HG03139 (cell line): ENCODE results near the gene TXNRD1.
"Not testable (repeated sequence)": the region's sequence is repeated elsewhere in the genome, so short reads cannot be mapped to it uniquely, and the experiment has no call there.

ENCODE experiments used
- ATAC-seq: cut with Tn5 transposase; IDR thresholded peaks from one replicate; pipeline ENCODE4 v1.9.1; 2021; ENCODE audit not compliant: unreplicated experiment

The TXNRD1 gene

DNA sequence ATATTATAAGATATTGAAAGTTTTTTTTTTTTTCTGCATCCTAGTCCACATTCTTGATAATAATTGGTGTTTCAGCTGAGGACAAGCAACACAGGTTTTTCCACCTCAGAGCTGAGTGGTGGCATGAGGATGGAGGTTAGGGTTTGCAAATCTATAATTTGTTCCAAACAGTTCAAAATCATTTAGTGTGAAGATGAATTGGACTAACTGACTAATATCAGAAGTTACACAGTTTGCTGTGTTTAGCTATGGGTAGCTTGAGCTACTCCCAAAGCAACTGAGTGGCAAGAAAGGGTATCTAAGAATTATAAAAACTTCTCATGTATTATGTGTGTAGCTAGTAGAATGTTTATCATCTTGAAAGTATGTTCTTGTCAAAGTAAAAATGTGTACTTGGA lies 105.0 kb downstream of the TXNRD1 start:
- ATAC-seq = no peak

DNA sequence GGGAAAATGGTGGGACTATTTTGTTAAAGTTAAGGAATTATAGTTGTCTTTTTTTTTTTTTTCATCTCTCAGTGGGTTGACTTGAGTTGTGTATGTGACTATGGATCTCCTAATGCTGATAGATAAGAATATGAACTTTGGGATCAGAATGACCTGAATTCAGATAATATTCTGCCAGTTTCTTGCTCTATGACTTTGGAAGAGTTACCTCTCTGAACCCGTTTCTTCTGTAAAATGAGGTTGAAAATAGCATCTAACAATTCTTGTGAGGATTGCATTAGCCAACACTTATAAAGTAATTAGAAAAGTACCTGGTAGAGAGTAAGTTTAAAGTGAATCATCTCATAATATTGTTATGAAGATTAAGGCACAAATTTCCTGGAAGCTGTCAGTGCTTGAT lies 106.4 kb downstream of the TXNRD1 start:
- ATAC-seq = no peak

DNA sequence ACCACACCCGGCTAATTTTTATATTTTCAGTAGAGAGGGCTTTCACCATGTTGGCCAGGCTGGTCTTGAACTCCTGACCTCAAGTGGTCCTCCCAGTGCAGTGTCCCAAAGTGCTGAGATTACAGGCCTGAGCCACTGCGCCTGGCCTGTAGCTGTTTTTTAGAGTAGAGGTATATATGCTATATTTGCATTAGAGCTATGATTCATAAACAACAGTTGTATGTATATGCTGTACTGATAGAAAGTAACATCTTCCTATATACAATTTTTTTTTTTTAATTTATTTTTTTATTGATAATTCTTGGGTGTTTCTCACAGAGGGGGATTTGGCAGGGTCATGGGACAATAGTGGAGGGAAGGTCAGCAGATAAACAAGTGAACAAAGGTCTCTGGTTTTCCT lies 107.0 kb downstream of the TXNRD1 start:
- ATAC-seq = not testable (repeated sequence)

DNA sequence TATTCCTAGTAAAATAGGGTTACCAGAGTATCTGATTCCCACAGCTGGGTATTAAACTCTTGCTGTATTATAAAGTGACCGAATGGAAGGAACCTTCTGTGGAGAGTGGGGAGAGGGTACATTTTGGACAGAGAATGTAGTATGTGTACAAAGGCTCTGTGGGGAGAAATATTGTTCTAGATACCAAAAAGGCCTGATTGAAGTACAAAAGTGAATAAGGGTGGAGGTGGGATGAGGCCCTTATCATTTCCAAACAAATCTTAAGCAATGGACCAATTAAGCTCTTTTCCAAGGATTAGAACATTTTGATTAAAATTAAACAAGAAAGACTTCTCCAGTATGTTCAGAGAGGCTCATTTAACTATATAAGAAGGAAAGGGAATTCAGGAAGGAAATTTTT lies 108.3 kb downstream of the TXNRD1 start:
- ATAC-seq = no peak

DNA sequence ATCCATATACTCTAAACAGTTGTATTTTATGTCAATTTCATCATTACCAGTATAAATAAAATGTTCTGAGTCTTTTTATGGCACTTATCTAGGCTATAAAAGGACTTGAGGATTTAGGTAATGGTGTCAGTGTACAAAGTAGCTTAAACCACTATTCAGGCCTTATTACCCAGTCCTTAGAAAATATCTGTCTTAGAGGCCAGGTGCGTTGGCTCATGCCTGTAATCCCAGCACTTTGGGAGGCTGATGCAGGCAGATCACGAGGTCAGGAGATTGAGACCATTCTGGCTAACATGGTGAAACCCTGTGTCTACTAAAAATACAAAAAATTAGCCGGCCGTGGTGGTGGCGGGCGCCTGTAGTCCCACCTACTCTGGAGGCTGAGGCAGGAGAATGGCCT lies 112.7 kb downstream of the TXNRD1 start:
- ATAC-seq = not testable (repeated sequence)

DNA sequence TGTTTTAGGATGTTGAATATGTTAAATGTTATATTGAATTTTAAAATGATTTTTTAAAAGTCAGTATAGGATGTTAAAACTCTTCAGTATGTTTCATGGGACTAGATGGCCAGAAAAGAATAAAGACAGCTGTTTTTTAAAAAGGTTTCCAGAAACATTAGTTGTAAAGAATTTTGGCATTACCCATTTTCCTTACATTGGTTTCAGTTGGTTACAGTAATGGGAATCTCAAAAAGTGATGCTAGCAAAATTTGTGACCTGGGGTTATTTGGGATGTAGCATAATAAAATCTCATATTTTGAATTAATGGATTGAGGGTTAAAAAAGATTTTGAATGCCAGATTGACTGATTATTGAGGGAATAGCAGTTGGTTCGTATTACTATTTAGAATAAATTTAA lies 113.2 kb downstream of the TXNRD1 start:
- no peak for ATAC-seq

DNA sequence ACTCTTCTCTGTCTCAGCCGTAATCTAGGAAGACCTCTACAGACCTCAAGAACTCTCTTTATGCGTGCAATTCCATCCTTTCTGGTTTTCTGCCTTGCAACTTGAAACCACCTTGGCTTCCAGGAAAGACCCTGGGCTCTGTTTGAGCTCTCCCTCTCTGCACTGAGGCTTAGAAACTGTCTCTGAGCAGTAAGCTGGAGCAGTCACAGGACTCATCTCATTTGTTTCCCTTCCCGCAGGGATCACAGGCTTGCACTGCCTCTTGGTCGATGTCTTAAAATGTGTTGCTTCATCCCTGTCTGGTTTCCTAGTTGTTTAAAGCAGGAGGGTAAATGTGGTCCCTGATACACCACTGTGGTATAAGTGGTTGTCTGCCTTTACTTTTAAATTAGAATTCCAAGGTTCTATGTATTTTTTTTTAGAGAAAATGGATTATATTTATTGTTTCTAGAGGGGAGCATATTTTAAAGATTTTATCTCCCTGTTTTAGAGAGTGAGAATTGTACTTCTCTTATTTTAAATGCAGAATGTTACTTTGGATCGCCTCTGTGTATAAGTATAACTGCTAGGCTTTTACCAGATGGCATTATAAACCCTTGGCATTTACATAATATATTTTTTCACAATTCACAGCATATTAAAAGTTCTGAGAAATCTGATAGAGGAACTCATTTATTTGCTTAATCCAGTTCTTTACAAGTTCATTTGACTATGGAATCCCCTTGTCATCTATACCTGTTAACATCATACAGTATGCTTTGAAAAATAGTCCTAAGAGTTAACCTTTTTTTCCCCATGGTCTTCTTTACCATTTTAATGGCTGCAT lies 114.3 kb downstream of the TXNRD1 start:
- no peak for ATAC-seq

DNA sequence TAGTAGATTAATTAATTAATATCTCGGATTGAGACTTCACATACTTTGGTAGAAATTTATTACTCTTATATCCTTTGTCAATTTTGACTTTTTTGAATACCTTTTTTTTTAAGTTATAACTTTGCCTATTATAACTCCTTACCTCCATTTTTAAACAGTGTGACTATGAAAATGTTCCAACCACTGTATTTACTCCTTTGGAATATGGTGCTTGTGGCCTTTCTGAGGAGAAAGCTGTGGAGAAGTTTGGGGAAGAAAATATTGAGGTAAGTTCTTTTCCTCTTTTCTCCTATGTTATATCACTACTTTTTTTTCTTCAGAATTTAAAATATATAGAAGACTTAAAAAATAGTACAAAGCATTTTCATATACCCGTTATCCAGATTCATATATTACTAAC lies 115.8 kb downstream of the TXNRD1 start:
- no peak for ATAC-seq

DNA sequence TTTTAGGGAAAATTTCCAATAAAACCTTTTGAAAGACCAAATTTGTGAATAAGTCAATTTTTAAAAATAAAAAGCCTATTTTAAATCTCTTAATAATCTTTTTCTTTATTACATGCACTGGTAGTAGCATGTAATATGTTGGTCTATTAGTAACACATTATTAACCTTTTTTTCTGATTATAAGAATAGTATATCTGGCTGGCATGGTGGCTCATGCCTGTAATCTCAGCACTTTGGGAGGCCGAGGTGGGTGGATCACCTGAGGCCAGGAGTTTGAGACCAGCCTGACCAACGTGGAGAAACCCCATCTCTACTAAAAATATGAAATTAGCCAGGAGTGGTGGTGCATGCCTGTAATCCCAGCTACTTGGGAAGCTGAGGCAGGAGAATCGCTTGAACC lies 116.7 kb downstream of the TXNRD1 start:
- ATAC-seq = not testable (repeated sequence)

DNA sequence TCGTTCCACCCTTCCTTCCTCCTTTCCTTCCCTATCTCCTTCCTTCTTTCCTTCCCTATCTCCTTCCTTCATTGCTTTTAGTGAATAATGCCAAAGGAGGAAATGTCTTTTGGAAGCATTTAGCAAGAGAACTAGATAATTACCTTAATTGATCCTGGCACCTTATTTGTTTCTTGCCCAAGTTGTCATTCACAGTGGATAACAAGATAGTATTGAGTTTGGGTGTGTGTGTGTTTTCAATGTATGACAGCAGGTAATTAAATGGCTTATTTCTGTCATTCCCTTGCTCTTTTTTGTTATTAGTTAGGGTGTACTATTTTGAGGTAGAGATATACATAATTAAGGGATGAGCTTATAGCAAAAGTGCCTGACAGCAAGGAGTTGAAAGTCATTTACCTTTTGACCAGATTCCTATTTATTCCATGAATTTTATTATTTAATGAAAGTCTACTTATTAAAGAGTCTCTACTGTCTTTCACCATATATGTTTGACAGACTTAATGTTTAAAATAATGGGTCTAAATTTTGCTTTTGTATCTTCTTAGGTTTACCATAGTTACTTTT lies 118.2 kb downstream of the TXNRD1 start:
- no peak for ATAC-seq

DNA sequence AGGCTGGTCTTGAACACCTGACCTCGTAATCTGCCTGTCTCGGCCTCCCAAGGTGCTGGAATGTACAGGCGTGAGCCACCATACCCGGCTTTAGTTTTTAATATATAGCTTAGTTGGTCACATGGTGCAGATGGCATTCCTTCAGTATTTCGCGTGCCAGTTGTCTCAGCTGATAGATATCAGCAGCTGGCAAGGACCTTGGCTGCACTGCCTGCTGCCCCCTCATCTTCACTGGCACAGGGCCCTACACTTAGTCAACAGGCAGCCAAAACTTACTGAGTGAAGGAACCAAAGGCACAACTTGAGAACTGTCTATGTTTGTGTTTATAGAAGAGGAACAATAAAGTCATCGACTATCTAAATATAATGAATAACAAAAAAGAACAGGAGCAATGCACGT lies 119.0 kb downstream of the TXNRD1 start:
- no peak for ATAC-seq

DNA sequence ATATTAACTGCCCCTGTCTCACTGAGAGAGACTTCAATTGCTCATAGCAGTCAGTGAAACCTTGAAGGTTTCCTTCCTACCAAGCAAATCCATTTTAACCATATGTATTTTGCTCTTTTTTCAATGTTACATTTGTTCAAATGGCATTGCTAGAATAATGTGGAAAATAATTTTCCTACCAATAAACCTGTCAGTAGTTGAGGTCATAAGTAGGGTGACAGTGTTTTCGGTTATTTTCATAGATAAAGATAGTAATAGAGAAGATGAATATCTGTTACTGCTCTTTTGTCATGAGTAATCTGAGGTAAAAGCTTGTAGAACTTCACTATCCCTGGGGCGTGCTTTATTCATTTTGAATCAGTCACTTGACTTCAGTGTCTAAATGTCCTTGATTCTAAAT lies 120.5 kb downstream of the TXNRD1 start:
- no peak for ATAC-seq

DNA sequence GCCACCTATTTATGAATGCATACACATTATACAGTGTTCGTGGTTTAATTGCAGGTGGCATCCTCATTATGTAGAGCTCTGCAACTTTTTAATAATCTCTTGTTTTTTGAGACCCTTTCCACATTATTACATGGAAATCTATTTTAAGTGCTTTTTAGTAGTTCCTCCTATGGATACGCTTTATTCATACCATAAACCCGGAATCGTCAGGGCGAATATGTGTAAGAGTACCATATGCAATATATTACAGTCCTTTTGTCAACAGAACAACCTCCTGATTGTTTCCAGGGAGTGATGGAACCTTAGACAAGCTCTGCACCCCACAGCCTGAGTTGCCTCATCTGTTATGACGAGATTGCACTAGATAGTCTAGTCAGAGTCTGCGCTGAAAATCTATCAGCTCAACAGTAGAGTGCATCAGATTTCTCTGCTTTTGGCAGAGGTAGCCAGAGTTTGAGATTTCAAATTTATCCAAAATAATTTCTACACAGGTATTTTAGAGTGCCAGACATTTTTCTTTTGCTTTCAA lies 121.5 kb downstream of the TXNRD1 start:
- no peak for ATAC-seq

DNA sequence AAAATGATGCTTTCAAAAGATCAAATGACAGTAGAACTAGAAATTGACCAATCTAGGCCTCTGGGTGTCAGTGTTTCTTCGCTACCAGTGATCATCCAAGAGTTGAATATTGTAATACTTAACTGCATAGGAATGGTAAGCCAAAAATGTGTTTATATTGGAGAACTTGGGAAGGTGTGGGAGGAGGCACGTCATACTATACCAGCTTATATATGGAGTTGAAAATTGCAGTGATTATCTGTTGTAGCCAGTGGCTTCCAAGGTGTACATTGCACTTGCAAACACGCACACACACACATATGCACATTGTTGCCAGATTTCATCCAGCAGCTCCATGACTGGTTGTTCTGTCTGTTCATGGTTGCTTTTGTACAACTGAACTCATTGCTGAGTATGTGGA lies 124.1 kb downstream of the TXNRD1 start:
- ATAC-seq = no peak

DNA sequence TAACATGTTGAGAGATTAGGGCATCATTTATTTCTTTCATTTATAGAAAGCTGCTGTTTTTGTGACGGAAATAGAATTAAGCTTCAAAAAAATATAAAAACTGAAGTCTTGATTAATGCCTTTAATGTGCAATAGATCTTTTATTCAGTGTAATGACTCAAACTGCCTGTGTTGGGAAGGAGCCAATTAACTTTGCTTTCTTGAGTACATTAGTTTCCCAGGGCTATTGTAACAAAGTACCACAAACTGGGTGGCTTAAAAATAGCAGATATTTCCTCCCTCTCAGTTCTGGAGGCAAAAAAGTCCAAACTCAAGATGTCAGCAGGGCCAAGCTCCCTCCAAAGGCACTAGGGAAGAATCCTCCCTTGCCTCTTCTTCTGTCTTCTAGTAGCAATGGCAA lies 124.6 kb downstream of the TXNRD1 start:
- no peak for ATAC-seq

DNA sequence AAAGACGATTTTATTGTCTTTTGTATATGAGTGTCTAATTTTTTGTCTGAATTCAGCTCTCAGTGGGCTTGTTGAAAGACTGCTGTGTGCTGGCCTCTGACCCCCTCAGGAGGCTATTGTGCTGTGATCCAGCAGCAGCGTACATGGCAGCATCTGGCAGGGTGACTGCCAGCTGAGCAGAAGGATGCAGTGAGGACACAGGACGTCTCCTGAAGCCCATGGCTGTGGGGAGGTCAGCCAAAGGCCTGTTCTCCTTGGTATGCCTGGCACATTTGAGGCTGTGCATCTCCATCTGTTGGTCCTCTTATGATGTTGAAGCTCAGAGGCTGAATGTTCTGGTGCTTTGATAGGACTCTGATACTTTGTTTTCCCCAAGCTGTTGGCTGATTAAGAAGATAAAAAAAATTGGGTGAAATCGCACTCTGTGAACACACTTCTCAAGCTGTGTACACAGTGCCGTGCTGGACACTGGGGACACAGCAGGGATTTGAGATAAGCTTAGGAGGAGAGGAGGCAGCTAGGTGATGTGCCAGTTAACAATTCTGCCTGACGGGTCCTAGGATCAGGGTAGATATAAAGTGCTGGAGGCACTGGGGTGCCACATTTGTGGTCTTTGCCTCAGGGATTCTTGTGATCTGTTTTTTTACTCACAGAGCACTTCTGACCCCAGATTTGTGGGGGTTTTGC lies 125.5 kb downstream of the TXNRD1 start:
- ATAC-seq = no peak

DNA sequence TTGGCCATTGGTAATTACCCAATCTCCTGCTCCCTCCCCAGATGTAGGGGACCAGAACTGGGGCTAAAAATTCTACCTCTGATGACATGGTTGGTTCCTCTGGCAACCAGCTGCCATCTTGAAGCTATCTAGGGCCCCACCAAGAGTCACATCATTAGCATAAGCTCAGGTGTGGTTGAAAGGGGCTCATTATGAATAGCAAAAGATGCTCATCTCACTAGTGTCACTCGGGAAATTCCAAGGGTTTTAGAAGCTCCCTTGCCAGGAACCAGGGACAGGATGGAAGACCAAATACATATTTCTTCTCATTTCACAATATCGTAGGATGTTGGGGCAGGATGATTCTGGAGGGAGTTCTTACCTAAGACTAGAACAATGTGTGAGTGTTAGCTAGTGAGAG lies 126.6 kb downstream of the TXNRD1 start:
- ATAC-seq = no peak

DNA sequence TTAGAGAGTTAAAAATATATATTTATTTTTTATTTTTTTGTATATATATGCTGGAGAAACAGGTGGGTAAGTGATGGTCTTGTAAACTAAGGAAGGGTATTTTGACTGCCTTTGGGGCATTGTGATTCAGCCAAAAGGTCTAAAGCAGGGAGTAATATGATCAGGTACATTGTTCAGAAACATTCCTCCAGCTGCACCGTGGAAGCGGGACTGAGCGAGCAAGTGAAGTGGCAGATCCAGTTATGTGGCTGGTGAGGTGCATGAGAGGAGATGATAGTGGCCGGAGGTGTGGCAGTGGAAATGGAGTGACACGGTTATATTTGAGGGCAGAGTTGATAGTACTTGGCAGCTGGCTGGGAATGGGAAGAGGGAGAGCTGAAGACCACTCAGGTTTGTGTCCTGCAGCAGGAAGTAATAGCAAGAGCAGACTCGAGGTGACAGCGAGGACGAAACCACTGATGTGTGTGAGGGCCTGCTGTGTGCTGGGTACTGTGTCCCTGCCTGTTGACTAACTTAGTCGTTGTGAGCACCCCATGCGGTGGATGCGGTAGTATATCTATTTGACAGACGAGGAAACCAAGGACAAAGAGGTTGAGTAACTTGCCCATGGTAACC lies 127.2 kb downstream of the TXNRD1 start:
- ATAC-seq = no peak

DNA sequence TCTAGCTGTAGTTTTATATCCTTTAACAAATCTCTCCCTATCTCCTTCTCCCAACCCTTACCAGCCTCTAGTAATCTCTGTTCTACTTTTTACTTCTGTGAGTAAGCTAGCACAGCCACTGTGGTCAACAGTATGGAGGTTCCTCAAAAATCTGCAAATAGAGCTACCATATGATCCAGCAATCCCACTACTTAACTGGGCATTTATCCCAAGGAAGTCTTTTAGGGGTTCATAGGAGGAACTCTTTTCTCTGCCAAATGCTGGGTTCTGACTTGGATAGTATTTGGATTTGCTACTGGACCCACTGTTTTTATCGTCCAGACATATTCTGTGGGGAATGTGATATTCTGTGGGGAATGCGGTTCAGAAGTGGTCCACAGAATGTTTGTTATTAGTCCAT lies 129.1 kb downstream of the TXNRD1 start:
- ATAC-seq = no peak

DNA sequence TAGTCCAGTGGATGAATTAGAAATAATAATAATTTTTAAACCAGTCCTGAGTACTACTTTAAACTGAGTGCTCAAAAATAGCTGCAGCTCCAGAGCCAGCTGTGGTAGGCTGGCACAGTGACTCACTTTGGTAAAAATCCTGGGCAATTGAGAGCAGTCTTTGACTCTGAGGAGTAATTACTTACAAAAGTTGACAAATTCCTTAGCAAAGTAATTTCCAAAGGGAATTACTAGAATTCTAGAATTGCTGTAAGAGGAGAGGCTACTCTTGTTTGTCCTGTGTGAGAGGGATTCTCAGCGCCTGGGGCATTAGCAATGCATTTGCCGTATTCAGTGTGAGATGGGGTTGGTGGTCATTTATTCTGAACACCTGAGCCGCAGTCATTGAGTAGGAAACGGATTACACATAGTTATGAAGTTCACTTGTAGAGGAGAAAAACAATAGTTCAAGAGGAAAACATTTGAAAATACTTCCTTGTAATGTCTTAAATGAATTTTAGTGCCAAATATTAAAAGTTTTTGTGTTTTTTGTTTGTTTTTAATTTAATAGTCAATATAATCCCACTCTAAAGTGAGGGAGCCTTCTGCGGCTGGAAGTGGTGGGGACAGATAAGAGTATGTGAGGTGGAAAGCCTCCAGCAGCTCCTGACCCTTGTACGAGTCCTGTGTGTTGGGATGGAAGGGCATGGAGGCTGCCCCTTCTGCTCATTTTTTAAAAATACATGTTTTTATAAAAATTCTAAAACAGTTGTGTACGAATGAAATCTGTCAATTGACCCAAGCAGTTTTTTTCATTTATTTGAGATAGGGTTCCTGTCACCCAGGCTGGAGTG lies 129.9 kb downstream of the TXNRD1 start:
- no peak for ATAC-seq
